Measurements from ENCODE around the gene IRF9. TPM values are rescaled to one million over a fixed set of nuclear protein-coding genes. Genes with fewer than 3 reads are reported as not detected.

The IRF9 gene
- 58.9 and 78.3 TPM in 2 replicates for total RNA-seq

GRCh38 chr14:24160850-24161804 lies at the start of gene IRF9:
Gene IRF9 (plus strand): TSS chr14:24161265. CDS start chr14:24162145, 880 bp downstream.

GRCh38 chr14:24114532-24115421 lies 46.3 kb upstream of the IRF9 start, which contains the start of the genes DCAF11 and NRL:
Gene DCAF11 (plus strand): TSS chr14:24114777. CDS start chr14:24115595, 818 bp downstream.
Gene NRL (minus strand): TSS chr14:24114949. CDS start chr14:24082848, 32,101 bp downstream.

GRCh38 chr14:24130380-24130716 lies 30.7 kb upstream of the IRF9 start, which contains the start of gene FITM1:
Gene FITM1 (plus strand): TSS chr14:24130659. CDS start chr14:24131564, 905 bp downstream.

GRCh38 chr14:24135834-24136683 lies 25.0 kb upstream of the IRF9 start, which contains the start of gene PSME1:
Gene PSME1 (plus strand): TSS chr14:24136194. CDS start chr14:24136263, 69 bp downstream.

GRCh38 chr14:24141097-24141880 lies 19.8 kb upstream of the IRF9 start, which contains the start of gene EMC9:
Gene EMC9 (minus strand): TSS chr14:24141591. CDS start chr14:24141304, 287 bp downstream.

GRCh38 chr14:24146453-24146977 lies 14.6 kb upstream of the IRF9 start, which contains the start of gene PSME2:
Gene PSME2 (minus strand): TSS chr14:24146610. CDS start chr14:24146581, 29 bp downstream.

GRCh38 chr14:24146978-24147760 lies 13.9 kb upstream of the IRF9 start, which contains the start of gene RNF31:
Gene RNF31 (plus strand): TSS chr14:24147498. CDS start chr14:24147699, 201 bp downstream.

GRCh38 chr14:24171422-24172260 lies 10.6 kb downstream of the IRF9 start, which contains the start of gene REC8:
Gene REC8 (plus strand): TSS chr14:24172080. CDS start chr14:24172553, 473 bp downstream.

GRCh38 chr14:24188251-24189058 lies 27.4 kb downstream of the IRF9 start, which contains the start of gene IPO4:
Gene IPO4 (minus strand): TSS chr14:24188816. CDS start chr14:24188787, 29 bp downstream.

GRCh38 chr14:24195186-24196070 lies 34.4 kb downstream of the IRF9 start, which contains the start of gene TM9SF1:
Gene TM9SF1 (minus strand): TSS chr14:24195441. CDS start chr14:24195019, 422 bp downstream.

GRCh38 chr14:24212924-24213865 lies 52.1 kb downstream of the IRF9 start, which contains the start of gene CHMP4A:
Gene CHMP4A (minus strand): TSS chr14:24213488. CDS start chr14:24213439, 49 bp downstream.

GRCh38 chr14:24215495-24216344 lies 54.7 kb downstream of the IRF9 start, which contains the start of gene MDP1:
Gene MDP1 (minus strand): TSS chr14:24216066. CDS start chr14:24215955, 111 bp downstream.

Data from placental pericyte (primary cell).